Measurements from ENCODE around the gene SIX2.

- TF ChIP-seq THAP7 (CRISPR knock-in tag; IDR thresholded peaks at IDR 0.05): no peak
- TF ChIP-seq MLX (CRISPR knock-in tag; IDR thresholded peaks at IDR 0.05): no peak
- no peak for TF ChIP-seq FOXK2 (IDR thresholded peaks at IDR 0.05)
- TF ChIP-seq FOXM1 (CRISPR knock-in tag; IDR thresholded peaks at IDR 0.05): no peak
- no peak for TF ChIP-seq ZNF34 (CRISPR knock-in tag; IDR thresholded peaks at IDR 0.05; ENCODE audit: borderline replicate concordance)
- no peak for TF ChIP-seq STAT6 (CRISPR knock-in tag; IDR thresholded peaks at IDR 0.05; ENCODE audit: borderline replicate concordance)
- no peak for TF ChIP-seq MAX (IDR thresholded peaks at IDR 0.05)
- no peak for TF ChIP-seq PHF8 (CRISPR knock-in tag; IDR thresholded peaks at IDR 0.05)
- TF ChIP-seq NFKB2 (CRISPR knock-in tag; IDR thresholded peaks at IDR 0.05; ENCODE audit: borderline replicate concordance): no peak
- no peak for TF ChIP-seq ZNF574 (CRISPR knock-in tag; IDR thresholded peaks at IDR 0.05)
- TF ChIP-seq CTCF (CRISPR knock-in tag; IDR thresholded peaks at IDR 0.05): no peak
- no peak for TF ChIP-seq GABPA (IDR thresholded peaks at IDR 0.05; ENCODE audit: low read depth, low read length)
- TF ChIP-seq GABPA (CRISPR knock-in tag; IDR thresholded peaks at IDR 0.05; ENCODE audit: low read depth): no peak
- TF ChIP-seq MYC (CRISPR knock-in tag; IDR thresholded peaks at IDR 0.05; ENCODE audit: borderline replicate concordance): no peak
These were observed 39.3 kb downstream of the SIX2 start for GRCh38 chr2:44969936-44970335.

All from HepG2 (cell line).